Myocyte (in vitro differentiated cells): ENCODE measurements around the gene SCN8A. TPM values are rescaled to one million over a fixed set of nuclear protein-coding genes. Genes with fewer than 3 reads are reported as not detected.
"Not testable (repeated sequence)": the region's sequence is repeated elsewhere in the genome, so short reads cannot be mapped to it uniquely, and the experiment has no call there.

ENCODE experiments used
- DNase-seq: peaks from one replicate; pipeline ENCODE4 v3.0.0-alpha.2; 2012; ENCODE audit warnings: low read depth
- total RNA-seq: library from RNA; depleted of rRNA; stranded (reverse); fragments of >200 nt; gene quantifications from 2 replicates; pipeline ENCODE4 v1.2.3, GENCODE V29; 2014

The SCN8A gene
- total RNA-seq, 1 donor from 2014 or later: 13.7 TPM

DNA sequence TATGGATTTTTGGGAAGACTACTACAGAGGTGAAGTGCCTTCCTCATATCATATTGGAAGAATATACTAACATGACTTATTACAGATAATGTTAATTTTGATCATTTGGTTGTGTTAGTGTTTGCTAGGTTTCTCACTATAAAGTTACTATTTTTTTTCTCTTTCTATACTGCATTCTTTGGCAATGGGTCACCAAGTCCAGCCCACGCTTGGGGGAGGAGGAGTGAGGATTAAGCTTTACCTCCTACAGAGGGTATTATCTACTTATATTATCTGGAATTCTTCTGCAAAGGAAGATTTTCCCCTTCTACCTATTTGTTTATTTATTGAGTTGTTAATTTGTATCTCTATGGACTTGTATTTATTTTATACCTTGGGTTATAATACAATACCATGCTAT is 31.5 kb downstream of the SCN8A start:
- DNase-seq: no peak

DNA sequence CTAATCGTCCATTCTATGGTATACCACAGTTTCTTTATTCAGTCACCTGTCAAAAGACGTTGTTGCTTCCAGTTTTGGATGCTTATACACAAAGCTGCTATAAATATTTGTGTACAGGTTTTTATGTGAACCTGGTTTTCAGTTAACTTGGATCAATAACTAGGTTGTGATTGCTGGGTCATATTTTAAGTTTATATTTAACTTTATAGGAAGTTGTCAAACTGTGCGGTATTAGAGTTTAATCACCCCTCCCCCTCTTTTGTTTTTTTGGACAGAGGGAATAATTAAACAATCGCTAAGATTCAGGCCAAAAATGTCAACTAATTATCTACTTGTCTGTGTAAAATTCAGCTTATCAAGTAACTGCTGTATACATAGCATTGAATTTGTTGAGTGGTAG is 34.3 kb downstream of the SCN8A start:
- no peak for DNase-seq

DNA sequence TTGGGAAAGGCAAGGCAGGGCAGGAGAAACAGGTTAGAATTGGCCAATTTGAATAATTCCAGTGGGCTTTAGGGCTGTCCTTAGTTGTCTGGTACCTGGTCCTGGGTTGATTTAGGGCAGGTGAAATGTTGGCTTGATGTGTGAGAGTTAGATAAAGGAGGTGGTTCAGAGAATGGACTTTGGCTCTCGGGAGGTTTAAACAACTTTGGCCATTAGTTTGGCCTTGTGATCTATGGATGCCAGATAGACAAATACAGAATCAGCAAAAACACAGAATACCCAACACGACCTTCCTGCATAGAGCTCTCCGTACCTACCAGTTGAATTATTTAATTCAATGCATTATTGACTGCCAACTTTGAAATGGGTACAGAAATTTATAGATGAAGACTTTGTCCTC is 35.1 kb downstream of the SCN8A start:
- no peak for DNase-seq

DNA sequence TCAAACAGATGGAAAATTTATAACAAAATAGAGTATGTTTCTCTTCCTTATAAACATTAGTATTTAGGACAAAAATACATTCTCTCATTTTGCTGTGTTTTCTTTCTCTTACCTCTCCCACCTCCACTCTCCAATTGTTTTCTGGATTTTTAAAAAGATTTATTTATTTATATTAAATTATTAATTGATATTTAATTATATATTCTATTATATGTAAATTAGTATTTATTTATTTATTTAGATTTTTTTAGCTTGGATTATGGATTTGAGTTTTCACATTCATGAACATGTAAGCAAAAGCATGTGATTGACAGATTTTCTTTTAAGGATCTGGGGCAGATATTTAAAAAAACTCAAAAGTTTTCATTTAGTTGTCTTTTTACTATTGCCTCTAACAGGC is 35.6 kb downstream of the SCN8A start:
- DNase-seq: no peak

DNA sequence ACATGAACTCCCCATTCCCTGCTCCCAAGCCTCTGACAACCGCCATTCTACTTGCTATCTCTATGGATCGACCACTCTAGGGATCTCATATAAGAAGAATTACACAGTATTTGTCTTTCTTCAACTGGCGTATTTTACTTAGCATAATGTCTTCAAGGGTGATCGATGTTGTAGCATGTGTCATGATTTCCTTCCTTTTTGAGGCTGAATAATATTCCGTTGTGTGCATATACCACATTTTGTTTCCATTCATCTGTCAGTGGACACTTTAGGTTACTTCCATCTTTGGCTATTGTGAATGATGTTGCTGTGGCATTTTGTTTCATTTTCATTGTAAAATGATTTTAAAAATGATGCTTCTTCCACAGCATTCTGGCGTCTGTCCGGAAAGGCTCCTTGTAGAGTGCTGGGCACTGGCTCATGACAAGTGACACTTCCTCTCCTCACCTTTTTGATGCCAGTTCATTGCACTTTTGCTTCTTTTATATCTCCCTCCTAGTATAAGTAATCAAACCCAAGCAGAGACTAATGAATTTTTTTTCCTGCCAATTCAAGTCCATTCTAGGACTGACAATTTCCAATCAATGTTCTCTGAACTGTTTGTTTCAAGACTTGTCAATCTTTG is 39.3 kb downstream of the SCN8A start:
- no peak for DNase-seq

GRCh38 chr12:51630986-51631385 is 40.0 kb downstream of the SCN8A start:
- peak; percentile 80 for DNase-seq

DNA sequence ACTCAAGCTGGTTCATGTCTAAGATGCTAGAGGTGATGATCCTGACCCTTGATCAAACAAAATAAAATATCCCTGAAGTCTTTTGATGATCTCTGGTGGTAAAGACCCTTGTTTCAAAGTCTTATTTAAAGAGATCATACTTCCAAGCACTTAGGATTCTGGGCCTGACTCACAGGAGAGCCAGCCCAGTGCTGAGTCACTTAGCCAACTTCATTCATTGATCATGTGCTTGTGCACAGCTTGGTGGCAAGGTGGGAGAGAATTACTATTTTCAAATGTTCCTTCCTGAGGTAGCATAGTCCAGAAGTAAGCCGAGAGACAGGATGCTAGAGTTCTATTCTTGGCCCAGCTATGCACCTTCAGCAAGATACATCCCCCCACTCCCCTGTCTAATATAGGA is 40.6 kb downstream of the SCN8A start:
- peak; percentile 69 for DNase-seq

DNA sequence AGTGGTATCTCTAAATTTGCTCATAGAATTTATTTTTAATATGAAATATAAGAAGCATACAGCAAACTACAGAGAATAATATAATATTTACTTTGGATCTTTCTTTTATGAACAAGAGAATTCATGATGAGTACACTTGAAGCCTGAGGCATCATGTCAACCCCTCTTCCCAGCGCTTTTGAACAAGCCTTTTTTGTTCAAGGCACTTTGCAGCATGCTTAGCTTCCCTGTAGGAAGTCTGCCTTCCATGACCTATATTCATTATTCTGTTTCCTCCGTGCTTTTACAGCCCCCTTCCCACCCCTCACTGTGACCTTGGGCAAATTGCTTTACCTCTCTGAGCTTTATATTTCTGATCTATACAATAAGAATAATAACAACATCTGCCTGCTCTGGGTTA is 41.6 kb downstream of the SCN8A start:
- no peak for DNase-seq

DNA sequence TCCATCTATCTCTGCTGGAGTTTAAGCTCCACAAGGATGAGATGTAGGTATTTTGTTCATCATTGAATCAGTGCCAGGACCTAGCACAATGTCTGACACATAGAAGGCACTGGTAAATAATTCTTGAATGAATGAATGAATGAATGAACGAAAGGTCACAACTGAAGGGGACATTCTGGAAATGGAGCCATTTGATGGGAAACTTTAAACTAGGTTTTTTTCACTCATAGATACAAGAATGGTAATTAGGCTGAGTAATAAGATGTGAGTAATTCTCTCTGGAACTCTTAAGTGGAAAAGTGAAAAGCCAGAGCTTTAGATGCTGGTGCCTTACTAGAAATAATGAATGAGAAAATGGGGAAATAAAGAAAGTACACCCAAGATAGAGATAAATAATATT is 44.3 kb downstream of the SCN8A start:
- no peak for DNase-seq

GRCh38 chr12:51636581-51636980 is 45.5 kb downstream of the SCN8A start:
- no peak for DNase-seq

GRCh38 chr12:51636986-51637385 is 46.0 kb downstream of the SCN8A start:
- peak; percentile 54 for DNase-seq

DNA sequence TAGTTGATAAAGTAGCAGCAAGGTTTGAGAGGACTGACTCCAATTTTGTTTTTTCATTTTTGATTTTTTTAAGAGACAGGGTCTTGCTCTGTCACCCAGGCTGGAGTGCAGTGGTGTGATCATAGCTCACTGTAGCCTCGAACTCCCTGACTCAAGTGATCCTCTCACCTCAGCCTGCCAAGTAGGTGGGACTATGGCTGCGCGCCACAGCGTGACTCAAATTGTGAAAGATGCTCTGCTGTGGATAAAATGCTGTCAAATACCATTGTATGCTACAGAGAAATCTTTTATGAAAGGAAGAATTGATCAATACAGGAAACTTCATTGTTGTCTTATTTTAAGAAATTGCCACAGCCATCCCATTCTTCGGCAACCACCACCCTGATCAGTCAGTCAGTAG is 48.3 kb downstream of the SCN8A start:
- DNase-seq: no peak

GRCh38 chr12:51642286-51642685 is 51.3 kb downstream of the SCN8A start:
- DNase-seq: peak; percentile 56

DNA sequence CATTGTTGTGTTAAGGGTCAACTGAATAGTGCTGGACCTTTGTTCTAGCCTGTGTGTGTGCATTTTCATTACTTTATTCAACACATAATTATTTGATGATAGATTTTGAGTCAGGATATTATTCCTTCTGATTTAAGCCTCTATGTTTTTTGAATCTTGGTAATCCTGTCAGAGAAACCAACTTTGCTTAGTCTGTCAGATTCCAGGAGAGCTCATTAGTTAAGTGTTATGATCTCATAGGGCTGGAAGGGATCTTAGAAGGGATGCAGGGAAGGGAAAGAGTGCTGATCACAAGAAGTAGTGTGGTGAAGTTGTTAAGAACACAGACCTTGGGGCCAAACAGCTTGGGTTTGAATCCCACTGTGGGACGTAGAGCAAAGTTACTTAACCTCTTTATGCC is 52.9 kb downstream of the SCN8A start:
- DNase-seq: no peak

- not testable (repeated sequence) for DNase-seq
Observed at GRCh38 chr12:51644691-51645090, 53.7 kb downstream of the SCN8A start.

DNA sequence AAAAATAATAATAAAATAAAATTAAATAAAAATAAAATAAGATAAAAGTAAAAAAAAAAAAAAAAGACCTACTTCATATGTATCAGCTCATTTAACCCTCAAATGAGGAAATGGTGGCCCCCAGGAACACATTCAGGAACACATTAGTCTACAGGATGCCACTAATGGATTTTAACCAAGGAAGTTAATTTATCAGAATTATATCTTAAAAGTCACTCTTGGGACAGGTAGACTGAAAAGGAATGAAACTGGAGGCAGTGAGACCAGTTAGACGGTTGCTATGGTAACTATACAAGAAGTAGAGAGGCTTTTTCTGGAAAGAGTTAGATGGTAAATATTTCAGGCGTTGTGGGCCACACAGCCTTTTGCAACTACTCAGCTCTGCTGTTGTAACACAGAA is 54.9 kb downstream of the SCN8A start:
- DNase-seq: no peak

DNA sequence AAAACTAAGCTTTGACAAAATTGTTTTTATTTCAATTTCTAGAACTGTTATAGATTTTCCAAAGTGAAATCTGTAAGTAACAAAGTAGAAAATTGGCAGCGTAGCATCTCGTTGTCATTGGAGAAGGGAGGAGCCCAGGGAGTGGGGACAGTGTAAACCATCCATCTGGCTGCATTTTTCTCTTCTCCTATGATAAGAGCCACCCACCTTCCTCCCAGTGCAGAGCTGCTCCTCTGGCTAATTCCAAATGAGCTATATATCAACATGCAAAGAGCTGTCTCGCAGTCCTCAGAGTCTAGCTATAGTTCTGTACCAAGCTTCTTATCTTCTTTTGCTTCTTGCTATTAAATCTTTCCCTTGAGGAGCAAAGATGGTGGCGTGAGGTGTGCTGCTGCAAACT is 56.6 kb downstream of the SCN8A start:
- no peak for DNase-seq

- DNase-seq: no peak
Observed at GRCh38 chr12:51653431-51653830, 62.4 kb downstream of the SCN8A start.

- no peak for DNase-seq
Observed at GRCh38 chr12:51661199-51661598, 70.2 kb downstream of the SCN8A start.

DNA sequence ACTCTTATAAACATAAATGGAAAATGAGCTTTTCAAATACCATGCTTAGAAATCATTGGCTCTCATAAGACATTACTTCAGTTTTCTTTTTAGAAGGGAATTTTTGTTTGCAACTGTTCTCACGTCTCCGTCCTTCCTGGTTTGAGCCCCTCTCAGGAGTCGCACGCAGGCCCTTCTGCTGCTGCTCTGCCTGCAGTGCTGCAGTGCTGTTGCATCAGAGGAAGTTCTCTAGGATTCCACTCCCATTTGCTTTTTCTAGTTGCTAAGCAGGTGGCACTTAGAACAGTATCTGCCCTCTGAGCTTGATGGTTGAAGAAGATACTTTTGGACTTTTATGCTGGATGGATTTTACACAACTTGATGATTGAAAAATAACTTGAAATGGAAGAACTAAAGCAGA is 70.8 kb downstream of the SCN8A start:
- no peak for DNase-seq

- no peak for DNase-seq
Observed at GRCh38 chr12:51662728-51663154, 71.7 kb downstream of the SCN8A start.

DNA sequence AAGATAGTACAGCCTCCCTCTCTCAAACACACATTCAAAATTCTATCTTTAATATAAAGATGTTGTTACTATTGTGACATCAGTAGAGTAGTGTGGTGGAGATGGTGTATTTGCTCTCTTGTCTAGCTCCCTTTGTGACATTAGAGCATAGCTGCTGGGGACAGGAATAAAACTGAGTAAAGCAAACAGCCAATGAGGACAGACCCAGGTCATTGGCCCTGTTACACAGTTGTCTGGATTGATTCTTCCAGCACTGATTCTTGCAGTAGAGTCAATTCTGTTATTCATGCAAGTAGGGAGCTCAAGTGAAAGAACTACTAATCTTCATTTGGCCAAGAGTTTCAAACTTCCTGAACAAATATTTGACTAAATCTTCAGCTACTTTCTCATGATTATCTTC is 72.4 kb downstream of the SCN8A start:
- no peak for DNase-seq

- DNase-seq: no peak
Observed at GRCh38 chr12:51666696-51667095, 75.7 kb downstream of the SCN8A start.

DNA sequence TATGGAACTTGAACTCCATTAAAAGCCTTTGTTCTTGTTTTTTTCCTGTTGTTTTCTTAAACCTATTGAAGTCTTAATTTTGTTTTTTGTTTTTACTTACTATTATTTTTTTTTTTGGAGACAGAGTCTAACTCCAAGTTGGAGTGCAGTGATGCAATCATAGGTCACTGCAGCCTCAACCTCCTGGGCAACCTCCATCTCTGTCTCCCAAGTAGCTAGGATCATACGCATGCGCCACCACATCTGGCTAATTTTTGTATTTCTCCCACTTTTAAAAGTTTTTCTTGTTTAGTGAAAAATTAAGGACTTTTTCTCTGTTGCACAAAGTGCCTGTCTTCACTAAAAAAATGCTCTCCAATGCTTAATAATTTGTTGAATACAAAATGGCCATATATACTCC is 76.2 kb downstream of the SCN8A start:
- DNase-seq: no peak
